ENCODE measurements around the gene CACHD1.

Gene CACHD1

GRCh38 chr1:64472040-64472376, 2.1 kb downstream of the CACHD1 start:
- H3K9me3 ChIP-seq (ENCODE audit: insufficient read depth, low read depth, low read length), result no peaks in the 10 kb centered on the region
- no peak overlapping the region for H3K4me3 ChIP-seq (ENCODE audit: low read depth, low read length)
- no peaks in the 10 kb centered on the region for H3K79me2 ChIP-seq (ENCODE audit: control insufficient read depth, insufficient read depth, low read length, poor library complexity)
- no peak overlapping the region for H2BK120ac ChIP-seq (ENCODE audit: insufficient read depth, low read length, poor library complexity)
- H2AK5ac ChIP-seq (ENCODE audit: low read length), result no peak overlapping the region
- no peak overlapping the region for H3K9ac ChIP-seq (ENCODE audit: low read length)
- H3K18ac ChIP-seq (ENCODE audit: low read length), result no peak overlapping the region
- peaks cover 6 to 14% of the 10 kb centered on the region in 2 experiments for H3K4me1 ChIP-seq (ENCODE audit: control insufficient read depth in 1 of 2, insufficient read depth in 2 of 2, low read length in 2 of 2)
- H3K4me2 ChIP-seq (ENCODE audit: low read length), result no peak overlapping the region
- 60% methylated on average over 1 of the region's 9 CpGs for WGBS (ENCODE audit: extremely low coverage, insufficient coverage, insufficient read length)
- H4K91ac ChIP-seq (ENCODE audit: low read depth, low read length), result no peak overlapping the region
- peaks cover 30% of the 10 kb centered on the region for H3K27me3 ChIP-seq (ENCODE audit: insufficient read depth, low read length)
- H3K27ac ChIP-seq (ENCODE audit: low read depth, low read length), result no peak overlapping the region
- H3K36me3 ChIP-seq (ENCODE audit: control insufficient read depth in 1 of 2, insufficient read depth in 2 of 2, low read length in 2 of 2), result no peaks in the 10 kb centered on the region
- H3K4ac ChIP-seq (ENCODE audit: low read depth, low read length), result no peak overlapping the region
- H2BK12ac ChIP-seq (ENCODE audit: low read length), result no peak overlapping the region
- no peak overlapping the region for H4K12ac ChIP-seq (ENCODE audit: low read depth, low read length)
- H4K8ac ChIP-seq (ENCODE audit: low read depth, low read length), result no peak overlapping the region
- no peak overlapping the region for H3K14ac ChIP-seq (ENCODE audit: low read length)
- H3K79me1 ChIP-seq (ENCODE audit: low read length), result no peaks in the 10 kb centered on the region
- H2BK5ac ChIP-seq (ENCODE audit: low read depth, low read length, poor library complexity), result no peak overlapping the region
- no peak for DNase-seq
- H2AFZ ChIP-seq (ENCODE audit: insufficient read depth, low read length, poor library complexity), result no peak overlapping the region
- no peak overlapping the region for H3K23ac ChIP-seq (ENCODE audit: low read length)

DNA sequence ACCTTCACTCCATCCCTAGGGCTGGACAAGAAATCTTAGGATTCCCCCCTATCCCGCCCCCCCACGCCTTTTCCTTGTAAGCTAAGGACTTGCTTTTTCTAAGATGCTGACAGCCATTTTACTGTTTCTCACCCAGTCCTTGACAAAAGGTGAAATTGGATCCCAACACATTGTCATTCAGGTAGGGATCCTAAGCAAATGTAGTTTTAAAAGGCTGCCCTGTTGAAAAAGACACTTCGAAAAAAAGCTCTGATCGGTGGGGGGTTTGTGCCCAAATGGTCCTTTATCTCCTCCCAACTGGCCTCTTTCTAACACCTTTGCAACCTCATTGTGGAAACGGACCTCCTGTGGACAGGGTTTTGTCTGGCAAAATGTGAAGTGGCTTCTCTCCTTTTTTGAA, 2.9 kb downstream of the CACHD1 start:
- no peak overlapping the region for H2BK5ac ChIP-seq (ENCODE audit: low read depth, low read length, poor library complexity)
- H3K27me3 ChIP-seq (ENCODE audit: insufficient read depth, low read length), result peaks cover 30% of the 10 kb centered on the region
- no peak overlapping the region for H4K12ac ChIP-seq (ENCODE audit: low read depth, low read length)
- H3K4ac ChIP-seq (ENCODE audit: low read depth, low read length), result no peak overlapping the region
- no peak overlapping the region for H3K18ac ChIP-seq (ENCODE audit: low read length)
- H3K14ac ChIP-seq (ENCODE audit: low read length), result no peak overlapping the region
- no peak overlapping the region for H2AK5ac ChIP-seq (ENCODE audit: low read length)
- peaks cover 6 to 14% of the 10 kb centered on the region in 2 experiments for H3K4me1 ChIP-seq (ENCODE audit: control insufficient read depth in 1 of 2, insufficient read depth in 2 of 2, low read length in 2 of 2)
- no peaks in the 10 kb centered on the region for H3K9me3 ChIP-seq (ENCODE audit: insufficient read depth, low read depth, low read length)
- no peak for DNase-seq
- H3K79me2 ChIP-seq (ENCODE audit: control insufficient read depth, insufficient read depth, low read length, poor library complexity), result no peaks in the 10 kb centered on the region
- H3K79me1 ChIP-seq (ENCODE audit: low read length), result no peaks in the 10 kb centered on the region
- H2BK120ac ChIP-seq (ENCODE audit: insufficient read depth, low read length, poor library complexity), result no peak overlapping the region
- no peak overlapping the region for H4K91ac ChIP-seq (ENCODE audit: low read depth, low read length)
- H3K9ac ChIP-seq (ENCODE audit: low read length), result no peak overlapping the region
- no peak overlapping the region for H3K4me3 ChIP-seq (ENCODE audit: low read depth, low read length)
- no peak overlapping the region for H2BK12ac ChIP-seq (ENCODE audit: low read length)
- no peaks in the 10 kb centered on the region for H3K36me3 ChIP-seq (ENCODE audit: control insufficient read depth in 1 of 2, insufficient read depth in 2 of 2, low read length in 2 of 2)
- no peak overlapping the region for H4K8ac ChIP-seq (ENCODE audit: low read depth, low read length)
- no peak overlapping the region for H3K23ac ChIP-seq (ENCODE audit: low read length)
- WGBS (ENCODE audit: extremely low coverage, insufficient coverage, insufficient read length), result no CpG with 5 or more reads among the region's 5 CpGs
- H2AFZ ChIP-seq (ENCODE audit: insufficient read depth, low read length, poor library complexity), result no peak overlapping the region
- no peak overlapping the region for H3K4me2 ChIP-seq (ENCODE audit: low read length)
- no peak overlapping the region for H3K27ac ChIP-seq (ENCODE audit: low read depth, low read length)

DNA sequence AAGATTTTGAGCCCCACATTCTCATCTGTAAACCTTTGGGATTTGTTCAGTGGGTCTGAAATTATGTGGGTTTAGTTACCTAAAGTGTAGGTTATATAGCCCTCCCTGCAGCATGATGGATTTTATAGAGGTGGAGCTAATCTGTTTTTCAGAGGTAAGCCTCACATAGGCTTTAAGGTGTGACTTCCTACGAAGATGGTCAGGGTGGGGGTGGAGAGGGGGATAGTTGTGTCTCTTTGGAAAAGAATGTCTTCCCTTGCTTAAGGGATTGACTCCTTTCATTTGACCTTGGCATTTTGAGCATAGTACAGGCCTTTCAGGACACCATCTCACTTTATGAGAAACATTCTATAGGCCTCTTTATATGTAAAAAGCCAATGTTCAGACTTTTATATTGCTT, 3.4 kb downstream of the CACHD1 start:
- Histone ChIP-seq H3K4ac (ENCODE audit: low read depth, low read length) (no peak overlapping the region), H3K18ac (ENCODE audit: low read length) (no peak overlapping the region), H3K4me1 (ENCODE audit: control insufficient read depth in 1 of 2, insufficient read depth in 2 of 2, low read length in 2 of 2) (peaks cover 6 to 14% of the 10 kb centered on the region in 2 experiments), H3K27ac (ENCODE audit: low read depth, low read length) (no peak overlapping the region), H2BK5ac (ENCODE audit: low read depth, low read length, poor library complexity) (no peak overlapping the region), H4K8ac (ENCODE audit: low read depth, low read length) (no peak overlapping the region), H3K9ac (ENCODE audit: low read length) (no peak overlapping the region), H3K79me1 (ENCODE audit: low read length) (no peaks in the 10 kb centered on the region), H2AK5ac (ENCODE audit: low read length) (no peak overlapping the region), H3K36me3 (ENCODE audit: control insufficient read depth in 1 of 2, insufficient read depth in 2 of 2, low read length in 2 of 2) (no peaks in the 10 kb centered on the region), H2BK120ac (ENCODE audit: insufficient read depth, low read length, poor library complexity) (no peak overlapping the region), H4K91ac (ENCODE audit: low read depth, low read length) (no peak overlapping the region), H3K14ac (ENCODE audit: low read length) (no peak overlapping the region), H4K12ac (ENCODE audit: low read depth, low read length) (no peak overlapping the region), H3K27me3 (ENCODE audit: insufficient read depth, low read length) (peaks cover 30% of the 10 kb centered on the region), H3K4me2 (ENCODE audit: low read length) (no peak overlapping the region), H3K79me2 (ENCODE audit: control insufficient read depth, insufficient read depth, low read length, poor library complexity) (no peaks in the 10 kb centered on the region), H2AFZ (ENCODE audit: insufficient read depth, low read length, poor library complexity) (no peak overlapping the region), H3K9me3 (ENCODE audit: insufficient read depth, low read depth, low read length) (no peaks in the 10 kb centered on the region), H3K4me3 (ENCODE audit: low read depth, low read length) (no peak overlapping the region), H3K23ac (ENCODE audit: low read length) (no peak overlapping the region), H2BK12ac (ENCODE audit: low read length) (no peak overlapping the region)
- WGBS (ENCODE audit: extremely low coverage, insufficient coverage, insufficient read length), result no CpG with 5 or more reads among the region's 1 CpG
- DNase-seq, result no peak

- H3K79me2 ChIP-seq (ENCODE audit: control insufficient read depth, insufficient read depth, low read length, poor library complexity), result no peaks in the 10 kb centered on the region
- H3K14ac ChIP-seq (ENCODE audit: low read length), result no peak overlapping the region
- H2BK12ac ChIP-seq (ENCODE audit: low read length), result no peak overlapping the region
- no peaks in the 10 kb centered on the region for H3K9me3 ChIP-seq (ENCODE audit: insufficient read depth, low read depth, low read length)
- no peak overlapping the region for H2BK5ac ChIP-seq (ENCODE audit: low read depth, low read length, poor library complexity)
- DNase-seq, result no peak
- no peak overlapping the region for H4K12ac ChIP-seq (ENCODE audit: low read depth, low read length)
- H3K4me2 ChIP-seq (ENCODE audit: low read length), result no peak overlapping the region
- no peak overlapping the region for H3K27ac ChIP-seq (ENCODE audit: low read depth, low read length)
- H3K79me1 ChIP-seq (ENCODE audit: low read length), result no peaks in the 10 kb centered on the region
- peaks cover 28% of the 10 kb centered on the region for H3K27me3 ChIP-seq (ENCODE audit: insufficient read depth, low read length)
- no peak overlapping the region for H4K8ac ChIP-seq (ENCODE audit: low read depth, low read length)
- no peak overlapping the region for H3K4me3 ChIP-seq (ENCODE audit: low read depth, low read length)
- H2AFZ ChIP-seq (ENCODE audit: insufficient read depth, low read length, poor library complexity), result no peak overlapping the region
- no CpG with 5 or more reads among the region's 2 CpGs for WGBS (ENCODE audit: extremely low coverage, insufficient coverage, insufficient read length)
- H3K9ac ChIP-seq (ENCODE audit: low read length), result no peak overlapping the region
- H3K4ac ChIP-seq (ENCODE audit: low read depth, low read length), result no peak overlapping the region
- peaks cover 6 to 14% of the 10 kb centered on the region in 2 experiments for H3K4me1 ChIP-seq (ENCODE audit: control insufficient read depth in 1 of 2, insufficient read depth in 2 of 2, low read length in 2 of 2)
- H2BK120ac ChIP-seq (ENCODE audit: insufficient read depth, low read length, poor library complexity), result no peak overlapping the region
- no peak overlapping the region for H4K91ac ChIP-seq (ENCODE audit: low read depth, low read length)
- no peak overlapping the region for H3K23ac ChIP-seq (ENCODE audit: low read length)
- no peaks in the 10 kb centered on the region for H3K36me3 ChIP-seq (ENCODE audit: control insufficient read depth in 1 of 2, insufficient read depth in 2 of 2, low read length in 2 of 2)
- H2AK5ac ChIP-seq (ENCODE audit: low read length), result no peak overlapping the region
- no peak overlapping the region for H3K18ac ChIP-seq (ENCODE audit: low read length)
Observed at GRCh38 chr1:64474133-64474532, 4.2 kb downstream of the CACHD1 start.

Data from trophoblast cell (in vitro differentiated cells and primary cell).